GM19328 (cell line): ENCODE results near the gene CHD2.

Experiments
- ATAC-seq: cut with Tn5 transposase; IDR thresholded peaks from one replicate; pipeline ENCODE4 v1.9.1; 2021; ENCODE audit warnings: mild to moderate bottlenecking, moderate library complexity; ENCODE audit not compliant: unreplicated experiment

CHD2 gene

GRCh38 chr15:93044301-93045190, 144.4 kb downstream of the CHD2 start:
- ATAC-seq: no peak

DNA sequence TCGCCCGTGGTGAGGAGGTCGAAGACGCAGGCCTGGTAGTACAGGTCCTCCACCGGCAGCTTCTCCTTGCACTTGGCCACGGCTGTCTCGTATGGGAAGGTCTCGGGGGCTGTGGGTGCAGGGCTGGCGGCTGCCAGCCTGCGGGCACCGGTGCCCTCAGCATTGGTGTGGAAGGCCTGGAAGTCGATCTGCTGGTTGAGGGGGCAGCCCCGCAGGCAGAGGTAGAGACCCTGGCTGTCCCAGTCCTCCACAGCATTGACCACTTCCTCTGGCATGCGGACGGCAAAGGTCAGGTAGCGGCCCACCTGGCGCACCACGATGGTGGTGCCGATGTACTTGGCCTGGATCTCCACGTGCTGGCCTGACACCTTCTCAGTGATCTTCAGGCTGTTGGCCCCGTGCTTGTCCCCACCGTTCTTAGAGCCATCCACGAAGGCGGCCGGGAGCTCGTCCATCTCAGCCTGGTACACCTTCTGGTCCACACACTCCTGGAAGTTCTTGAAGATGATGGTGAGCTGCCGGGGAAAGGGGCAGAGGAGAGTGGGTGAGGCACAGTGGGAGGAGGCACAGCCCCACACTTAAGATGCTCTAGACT, 145.2 kb downstream of the CHD2 start:
- ATAC-seq: no peak

DNA sequence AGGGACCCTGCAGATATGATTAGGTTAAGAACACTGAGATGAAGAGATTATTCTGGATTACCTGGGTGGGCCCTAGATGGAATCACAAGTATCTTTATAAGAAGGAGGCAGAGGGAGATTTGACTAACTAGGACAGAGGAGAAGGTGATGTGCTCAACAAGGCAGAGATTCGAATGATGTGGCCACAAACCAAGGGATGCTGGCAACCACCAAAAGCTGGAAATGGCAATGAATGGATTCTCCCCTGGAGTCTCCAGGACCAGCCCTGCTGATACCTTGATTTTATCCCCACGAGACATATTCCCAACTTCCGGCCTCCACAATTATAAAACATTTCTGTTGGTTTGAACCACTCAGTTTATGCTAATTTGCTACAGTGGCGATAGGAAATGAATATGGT, 146.0 kb downstream of the CHD2 start:
- ATAC-seq: no peak

DNA sequence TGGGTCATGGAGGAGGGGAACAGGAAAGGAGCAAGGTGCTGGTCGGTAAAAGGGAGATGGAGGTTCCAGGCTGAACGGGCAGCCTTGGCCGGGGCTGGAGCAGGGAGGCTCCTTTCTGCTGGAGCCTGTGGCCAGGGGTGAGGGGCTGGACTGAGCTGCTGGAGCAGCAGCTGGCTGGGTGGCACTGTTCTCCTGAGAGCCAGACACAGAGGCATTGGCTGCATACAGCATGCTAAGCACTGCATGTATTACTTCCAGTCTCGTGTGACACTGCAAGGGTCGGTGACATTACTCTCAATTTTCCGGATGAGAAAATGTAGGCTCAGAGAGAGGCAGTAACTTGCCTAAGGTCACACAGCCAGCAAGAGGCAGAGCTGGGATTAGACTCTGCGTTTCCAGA, 146.6 kb downstream of the CHD2 start:
- ATAC-seq: no peak

GRCh38 chr15:93047621-93048425, 147.7 kb downstream of the CHD2 start:
- ATAC-seq: no peak

DNA sequence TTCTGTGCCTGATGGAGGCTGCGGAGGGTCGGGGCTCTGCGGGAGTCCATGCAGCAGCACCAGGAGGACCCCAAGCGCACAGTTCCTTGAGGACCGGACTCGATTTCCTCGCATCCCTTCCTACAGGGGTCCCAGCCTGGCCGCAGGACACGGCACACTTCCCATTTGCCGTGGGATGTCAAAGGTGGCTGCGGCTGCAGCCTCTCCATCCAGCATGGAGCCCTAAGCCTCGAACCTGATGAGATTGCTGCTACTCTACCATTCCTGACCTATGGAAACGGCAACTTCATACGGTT, 148.2 kb downstream of the CHD2 start:
- no peak for ATAC-seq

DNA sequence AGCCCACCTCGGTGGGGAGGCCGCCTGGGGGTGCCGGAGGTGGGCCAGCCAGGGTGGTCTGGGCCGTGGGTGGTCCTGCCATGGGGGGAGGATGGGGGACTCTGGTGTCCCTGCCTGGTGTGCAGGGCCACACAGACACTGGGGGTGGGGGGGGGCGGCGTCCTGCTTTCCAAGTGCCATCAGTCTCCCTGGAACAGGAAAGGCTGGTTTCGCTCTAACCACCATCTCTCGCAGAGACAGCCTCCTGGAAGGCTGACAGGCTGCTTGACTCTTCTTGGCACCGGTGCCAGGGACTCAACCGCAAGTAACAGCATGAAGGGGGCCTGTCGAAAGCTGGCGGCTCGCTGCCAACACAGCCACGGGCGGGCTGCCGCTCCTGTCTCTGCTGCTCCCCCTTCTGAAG, 148.6 kb downstream of the CHD2 start:
- ATAC-seq: no peak

GRCh38 chr15:93049233-93049632, 149.1 kb downstream of the CHD2 start:
- ATAC-seq: no peak

- no peak for ATAC-seq
These were observed 149.9 kb downstream of the CHD2 start for GRCh38 chr15:93049914-93050578.

GRCh38 chr15:93050648-93051047, 150.5 kb downstream of the CHD2 start:
- ATAC-seq: no peak

DNA sequence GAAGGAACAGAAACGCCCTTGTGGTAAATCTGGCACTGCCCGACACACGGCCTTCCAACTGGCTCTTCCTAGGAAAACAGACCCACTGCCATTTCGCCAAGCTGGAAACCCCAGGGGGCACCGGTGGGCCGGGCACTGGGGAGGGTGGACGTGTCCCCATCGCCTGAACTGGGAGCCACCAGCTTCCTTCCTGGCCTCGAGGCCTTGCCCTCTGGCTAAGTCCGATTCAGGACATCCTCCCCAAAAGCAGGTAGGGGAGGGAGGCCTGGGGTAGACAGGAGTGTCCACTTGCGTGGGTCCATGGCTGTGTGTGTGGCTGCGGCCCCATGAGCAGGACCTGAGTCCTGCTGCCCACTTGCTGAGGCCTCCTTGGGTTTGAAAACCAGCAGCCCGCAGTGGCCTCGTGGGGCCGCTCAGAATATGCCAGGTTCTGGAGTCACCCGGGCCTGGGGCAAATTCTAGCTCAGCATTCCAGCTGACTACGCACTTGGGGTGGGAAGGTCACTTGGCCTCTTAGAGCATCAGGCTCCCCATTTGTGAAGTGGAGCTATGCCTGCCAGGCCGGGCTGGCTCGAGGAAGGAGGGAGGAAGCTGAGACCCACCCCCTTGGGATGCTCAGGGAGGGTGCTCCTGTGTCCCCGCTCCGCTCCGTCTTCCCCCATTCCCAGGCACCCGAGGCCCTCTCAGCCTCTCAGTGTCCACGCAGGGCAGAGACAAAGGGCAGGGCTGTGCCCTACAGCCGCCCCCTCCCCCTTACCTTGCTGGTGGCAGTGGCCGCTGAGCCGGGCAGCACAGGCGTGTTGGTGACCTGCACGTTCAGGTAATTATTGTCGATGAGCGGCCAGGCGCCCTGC, 151.3 kb downstream of the CHD2 start:
- no peak for ATAC-seq

DNA sequence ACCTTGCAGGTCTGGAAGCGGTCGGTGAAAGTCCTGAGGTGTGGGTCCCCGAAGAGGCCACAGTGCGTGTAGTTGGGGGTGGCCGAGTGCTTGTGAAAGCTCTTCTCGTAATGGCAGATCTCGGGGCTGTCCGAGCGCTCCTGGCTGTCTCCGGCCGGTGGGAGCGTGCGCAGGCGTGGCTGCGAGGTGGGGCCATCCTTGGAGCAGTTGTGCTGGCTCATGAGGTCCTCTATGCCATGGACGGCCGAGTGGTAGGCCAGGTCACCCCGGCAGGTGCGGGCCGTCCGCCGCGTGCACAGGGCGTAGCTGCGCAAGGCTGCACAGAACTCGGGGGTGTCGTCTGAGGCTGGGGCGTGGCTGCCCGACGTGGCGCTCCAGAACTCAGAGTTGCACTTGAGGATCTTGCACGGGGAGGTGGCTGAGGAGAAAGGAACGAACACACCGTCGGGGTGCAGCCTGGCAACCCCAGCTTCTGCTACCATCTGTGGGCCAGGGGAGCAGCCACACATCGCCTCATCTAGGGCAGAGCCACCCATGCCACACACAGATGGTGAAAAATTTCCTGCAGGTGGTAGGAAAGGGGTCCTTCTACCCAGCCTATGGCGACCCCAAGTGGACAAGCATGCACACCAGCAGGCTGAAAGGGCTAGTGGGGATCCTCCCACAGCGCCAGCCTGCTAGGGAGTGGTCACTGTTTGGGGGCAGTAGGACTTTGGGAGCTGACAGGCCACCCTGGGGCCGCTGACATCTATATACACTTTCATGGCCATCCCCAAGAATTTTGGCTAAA, 152.2 kb downstream of the CHD2 start:
- no peak for ATAC-seq

DNA sequence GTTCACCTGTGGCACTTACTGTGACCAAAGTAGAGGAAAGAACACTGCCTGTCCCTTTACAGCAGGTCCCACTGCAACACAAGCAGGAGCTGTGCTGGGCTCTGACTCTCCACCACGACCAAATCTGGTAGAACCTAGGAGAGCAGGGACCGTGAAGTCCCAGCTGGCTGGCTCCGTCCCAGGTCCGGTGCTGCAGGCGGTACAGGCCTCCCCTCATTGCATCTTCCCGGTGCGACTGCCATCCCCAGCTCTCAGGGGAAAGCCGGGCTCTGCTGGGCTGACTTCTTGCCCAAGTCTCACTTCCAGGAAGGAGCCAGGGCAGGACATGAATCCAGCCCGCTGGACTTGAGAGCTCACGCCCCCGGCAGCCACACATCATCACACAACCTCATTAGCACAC, 155.1 kb downstream of the CHD2 start:
- no peak for ATAC-seq

DNA sequence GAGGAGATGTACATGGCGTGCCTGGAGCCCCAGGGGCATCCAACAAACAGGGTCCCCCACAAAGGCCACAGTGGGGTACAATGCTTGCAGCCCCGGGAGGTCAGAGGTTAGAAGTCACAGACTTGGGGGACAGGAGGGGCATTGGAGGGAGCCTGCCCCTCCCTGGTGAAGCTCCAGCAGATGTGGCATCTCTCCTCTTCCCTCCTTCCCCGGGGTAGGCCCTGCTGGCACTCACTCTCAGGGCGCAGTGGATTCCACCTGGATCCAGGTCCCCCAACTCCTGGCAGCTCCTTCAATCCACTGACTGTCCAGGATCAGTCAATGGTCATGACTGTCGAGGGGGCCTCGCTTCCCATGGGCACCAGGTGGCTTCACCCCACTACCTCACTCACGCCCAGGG, 156.7 kb downstream of the CHD2 start:
- ATAC-seq: no peak

DNA sequence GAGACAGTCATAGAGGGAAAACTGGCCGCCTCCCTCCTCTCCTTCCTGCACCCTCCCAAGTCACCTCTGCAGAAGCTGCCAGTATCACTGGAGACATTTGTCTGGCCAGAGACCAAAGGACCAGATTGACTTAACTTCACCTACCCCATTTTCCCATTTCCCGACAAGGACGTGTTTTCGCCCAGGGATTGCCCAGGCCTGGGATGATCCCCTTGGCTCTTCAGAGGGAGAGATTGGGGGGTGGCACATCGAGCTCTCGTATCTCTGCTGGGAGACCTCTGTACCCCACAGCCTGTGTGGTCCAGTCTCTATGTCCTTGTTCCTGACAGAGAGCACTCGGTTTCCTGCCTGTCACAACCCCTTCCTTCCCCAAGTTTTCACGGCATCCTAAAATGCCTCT, 157.5 kb downstream of the CHD2 start:
- ATAC-seq: no peak

GRCh38 chr15:93058128-93058527, 158.0 kb downstream of the CHD2 start:
- no peak for ATAC-seq

GRCh38 chr15:93058904-93059427, 158.8 kb downstream of the CHD2 start:
- no peak for ATAC-seq

DNA sequence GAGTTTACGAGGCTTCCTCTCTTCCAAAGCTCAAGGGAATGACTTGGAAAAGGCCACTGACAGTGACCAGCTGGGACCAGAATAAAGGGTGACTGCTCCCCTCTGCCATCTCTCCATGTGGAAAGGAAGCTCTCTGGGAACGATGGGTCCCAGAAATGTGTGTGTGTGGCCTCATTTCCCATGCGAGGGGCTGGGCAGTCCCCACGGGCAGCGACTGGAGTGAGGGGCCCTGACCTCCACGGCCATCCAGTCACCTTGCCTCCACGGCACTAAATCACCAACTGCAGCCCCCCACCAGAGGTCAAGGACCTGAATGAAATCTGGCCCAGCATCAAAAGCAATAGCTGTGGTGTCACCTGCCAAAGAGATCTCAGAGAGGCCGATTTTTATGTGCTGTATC, 159.3 kb downstream of the CHD2 start:
- ATAC-seq: no peak
